ENCODE results near the gene MC2R. TPM values are rescaled to one million over a fixed set of nuclear protein-coding genes. Genes with fewer than 3 reads are reported as not detected.

Gene MC2R
- not detected in 2 replicates for total RNA-seq (ENCODE audit: low replicate concordance)

DNA sequence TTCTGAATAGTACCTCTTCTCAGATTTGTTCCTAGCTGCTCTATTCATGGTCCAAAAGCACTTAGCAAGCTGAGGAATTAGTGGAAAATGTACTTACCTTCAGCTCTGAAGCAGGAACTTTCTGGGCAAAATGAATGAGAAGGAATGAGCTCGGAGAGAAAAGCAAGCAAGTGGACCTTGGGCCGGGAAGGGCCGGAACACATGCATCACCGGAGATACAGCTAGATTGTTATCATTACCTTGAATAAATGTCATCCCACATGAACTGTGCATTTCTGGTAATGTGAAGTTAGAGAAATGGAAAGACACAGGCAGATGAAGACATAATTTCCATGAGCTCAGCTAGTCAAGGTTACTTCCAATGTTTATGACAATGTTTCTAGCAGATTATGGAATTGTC is at the start of gene MC2R:
Gene MC2R (minus strand): TSS at position 146 of the 400 bp plus-strand sequence. CDS start 30,018 bp downstream, outside the sequence.
- H3K36me3 Mint-ChIP-seq: no peaks in the 10 kb centered on the region
- no peaks in the 10 kb centered on the region for H3K9me3 Mint-ChIP-seq
- no peaks in the 10 kb centered on the region for H3K4me1 Mint-ChIP-seq
- H3K4me3 Mint-ChIP-seq: no peak within 1 kb of the TSS
- Histone ChIP-seq H3F3A (ENCODE audit: low read depth) (no peaks in the 10 kb centered on the region), H2AFZ (replicated peaks) (no peak within 1 kb of the TSS), H3K36me3 (no peaks in the 10 kb centered on the region), H3K4me1 (no peaks in the 10 kb centered on the region), H3K9me3 (ENCODE audit: low read depth) (no peaks in the 10 kb centered on the region), H3K4me3 (no peak within 1 kb of the TSS), H3K4me2 (no peak within 1 kb of the TSS), H3K27ac (no peak within 1 kb of the TSS), H3K79me2 (ENCODE audit: low read depth) (no peaks in the 10 kb centered on the region), H3K9ac (no peak within 1 kb of the TSS), H4K20me1 (ENCODE audit: low read depth) (no peaks in the 10 kb centered on the region), H3K27me3 (no peaks in the 10 kb centered on the region)
- H3K27me3 Mint-ChIP-seq (ENCODE audit: insufficient read depth, low read depth): peaks cover 2% of the 10 kb centered on the region
- no peak for DNase-seq (ENCODE audit: low spot score)
- no peak within 1 kb of the TSS for H3K27ac Mint-ChIP-seq
- no peak for TF ChIP-seq EZH2 (IDR thresholded peaks at IDR 0.05)
- TF ChIP-seq, protein P1, sequence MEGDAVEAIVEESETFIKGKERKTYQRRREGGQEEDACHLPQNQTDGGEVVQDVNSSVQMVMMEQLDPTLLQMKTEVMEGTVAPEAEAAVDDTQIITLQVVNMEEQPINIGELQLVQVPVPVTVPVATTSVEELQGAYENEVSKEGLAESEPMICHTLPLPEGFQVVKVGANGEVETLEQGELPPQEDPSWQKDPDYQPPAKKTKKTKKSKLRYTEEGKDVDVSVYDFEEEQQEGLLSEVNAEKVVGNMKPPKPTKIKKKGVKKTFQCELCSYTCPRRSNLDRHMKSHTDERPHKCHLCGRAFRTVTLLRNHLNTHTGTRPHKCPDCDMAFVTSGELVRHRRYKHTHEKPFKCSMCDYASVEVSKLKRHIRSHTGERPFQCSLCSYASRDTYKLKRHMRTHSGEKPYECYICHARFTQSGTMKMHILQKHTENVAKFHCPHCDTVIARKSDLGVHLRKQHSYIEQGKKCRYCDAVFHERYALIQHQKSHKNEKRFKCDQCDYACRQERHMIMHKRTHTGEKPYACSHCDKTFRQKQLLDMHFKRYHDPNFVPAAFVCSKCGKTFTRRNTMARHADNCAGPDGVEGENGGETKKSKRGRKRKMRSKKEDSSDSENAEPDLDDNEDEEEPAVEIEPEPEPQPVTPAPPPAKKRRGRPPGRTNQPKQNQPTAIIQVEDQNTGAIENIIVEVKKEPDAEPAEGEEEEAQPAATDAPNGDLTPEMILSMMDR (IDR thresholded peaks at IDR 0.05): no peak
- no peak for TF ChIP-seq EZH2phosphoT487 (IDR thresholded peaks at IDR 0.05)

- Histone ChIP-seq H4K20me1 (ENCODE audit: low read depth) (no peaks in the 10 kb centered on the region), H3K79me2 (ENCODE audit: low read depth) (no peaks in the 10 kb centered on the region), H3K9me3 (ENCODE audit: low read depth) (no peaks in the 10 kb centered on the region), H3K4me2 (no peak overlapping the region), H3F3A (ENCODE audit: low read depth) (no peaks in the 10 kb centered on the region), H2AFZ (replicated peaks) (no peak overlapping the region), H3K9ac (no peak overlapping the region), H3K36me3 (no peaks in the 10 kb centered on the region), H3K4me3 (no peak overlapping the region), H3K27ac (no peak overlapping the region), H3K4me1 (no peaks in the 10 kb centered on the region), H3K27me3 (no peaks in the 10 kb centered on the region)
- Mint-ChIP-seq H3K9me3 (peaks cover 11% of the 10 kb centered on the region), H3K36me3 (no peaks in the 10 kb centered on the region), H3K27me3 (ENCODE audit: insufficient read depth, low read depth) (peaks cover 5% of the 10 kb centered on the region), H3K4me3 (no peak overlapping the region), H3K4me1 (no peaks in the 10 kb centered on the region), H3K27ac (no peak overlapping the region)
- no peak for DNase-seq (ENCODE audit: low spot score)
- TF ChIP-seq, protein P1 (IDR thresholded peaks at IDR 0.05): no peak
- no peak for TF ChIP-seq EZH2 (IDR thresholded peaks at IDR 0.05)
- TF ChIP-seq EZH2phosphoT487 (IDR thresholded peaks at IDR 0.05): no peak
Measured at GRCh38 chr18:13945811-13946210, 30.5 kb upstream of the MC2R start.

GRCh38 chr18:13943338-13943737 is 28.0 kb upstream of the MC2R start:
- no peaks in the 10 kb centered on the region for H3K79me2 ChIP-seq (ENCODE audit: low read depth)
- H3K4me2 ChIP-seq: no peak overlapping the region
- H3K9me3 ChIP-seq (ENCODE audit: low read depth): no peaks in the 10 kb centered on the region
- no peak overlapping the region for H3K4me3 ChIP-seq
- Mint-ChIP-seq H3K27ac (no peak overlapping the region), H3K4me3 (no peak overlapping the region), H3K4me1 (no peaks in the 10 kb centered on the region), H3K36me3 (no peaks in the 10 kb centered on the region), H3K27me3 (ENCODE audit: insufficient read depth, low read depth) (peaks cover 5% of the 10 kb centered on the region), H3K9me3 (peaks cover 8% of the 10 kb centered on the region)
- H3K9ac ChIP-seq: no peak overlapping the region
- no peaks in the 10 kb centered on the region for H3K4me1 ChIP-seq
- no peak overlapping the region for H2AFZ ChIP-seq (replicated peaks)
- no peaks in the 10 kb centered on the region for H4K20me1 ChIP-seq (ENCODE audit: low read depth)
- no peaks in the 10 kb centered on the region for H3F3A ChIP-seq (ENCODE audit: low read depth)
- no peaks in the 10 kb centered on the region for H3K27me3 ChIP-seq
- TF ChIP-seq, protein P1 (IDR thresholded peaks at IDR 0.05): no peak
- TF ChIP-seq EZH2 (IDR thresholded peaks at IDR 0.05) (no peak), EZH2phosphoT487 (IDR thresholded peaks at IDR 0.05) (no peak)
- DNase-seq (ENCODE audit: low spot score): no peak
- H3K27ac ChIP-seq: no peak overlapping the region
- H3K36me3 ChIP-seq: no peaks in the 10 kb centered on the region

All from neural progenitor cell (in vitro differentiated cells).